ENCODE results near the gene SYT1. TPM values are rescaled to one million over a fixed set of nuclear protein-coding genes. Genes with fewer than 3 reads are reported as not detected.

Gene SYT1
- total RNA-seq, 2 donors from 2014 or later = 1.3 to 1.9 TPM

DNA sequence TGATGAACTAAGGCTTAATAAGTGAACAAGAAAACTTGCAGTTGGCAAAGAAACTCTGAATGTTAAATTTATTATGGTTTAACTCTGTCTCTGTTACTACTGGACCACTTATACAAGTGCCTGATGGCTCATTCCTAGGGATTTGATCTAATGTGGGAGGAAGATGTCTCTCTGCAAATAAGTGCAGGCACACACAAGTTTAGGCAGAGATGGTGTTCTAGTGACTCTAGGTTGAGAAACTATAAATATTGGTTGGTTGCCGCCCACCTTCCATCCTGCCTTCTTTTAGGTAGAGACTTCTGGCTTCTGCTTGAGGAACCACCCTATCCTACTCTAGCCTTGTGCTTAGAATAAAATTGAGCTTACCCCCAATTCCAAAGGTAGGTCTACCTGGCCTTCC is 570.0 kb downstream of the SYT1 start:
- TF ChIP-seq, protein P1, sequence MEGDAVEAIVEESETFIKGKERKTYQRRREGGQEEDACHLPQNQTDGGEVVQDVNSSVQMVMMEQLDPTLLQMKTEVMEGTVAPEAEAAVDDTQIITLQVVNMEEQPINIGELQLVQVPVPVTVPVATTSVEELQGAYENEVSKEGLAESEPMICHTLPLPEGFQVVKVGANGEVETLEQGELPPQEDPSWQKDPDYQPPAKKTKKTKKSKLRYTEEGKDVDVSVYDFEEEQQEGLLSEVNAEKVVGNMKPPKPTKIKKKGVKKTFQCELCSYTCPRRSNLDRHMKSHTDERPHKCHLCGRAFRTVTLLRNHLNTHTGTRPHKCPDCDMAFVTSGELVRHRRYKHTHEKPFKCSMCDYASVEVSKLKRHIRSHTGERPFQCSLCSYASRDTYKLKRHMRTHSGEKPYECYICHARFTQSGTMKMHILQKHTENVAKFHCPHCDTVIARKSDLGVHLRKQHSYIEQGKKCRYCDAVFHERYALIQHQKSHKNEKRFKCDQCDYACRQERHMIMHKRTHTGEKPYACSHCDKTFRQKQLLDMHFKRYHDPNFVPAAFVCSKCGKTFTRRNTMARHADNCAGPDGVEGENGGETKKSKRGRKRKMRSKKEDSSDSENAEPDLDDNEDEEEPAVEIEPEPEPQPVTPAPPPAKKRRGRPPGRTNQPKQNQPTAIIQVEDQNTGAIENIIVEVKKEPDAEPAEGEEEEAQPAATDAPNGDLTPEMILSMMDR (IDR thresholded peaks at IDR 0.05) = no peak
- no peak for DNase-seq (ENCODE audit: low spot score)
- Histone ChIP-seq H3K27me3 (replicated peaks; ENCODE audit: insufficient read depth) (no peaks in the 10 kb centered on the region), H3K9me3 (no peaks in the 10 kb centered on the region), H3K36me3 (no peaks in the 10 kb centered on the region), H3K4me3 (no peak overlapping the region), H3K27ac (no peak overlapping the region), H3K4me1 (ENCODE audit: control insufficient read depth in 1 of 2, low read depth in 2 of 2) (no peaks in the 10 kb centered on the region)
- ATAC-seq (ENCODE audit: insufficient number of reproducible peaks, low FRiP score, low read depth) = no peak

DNA sequence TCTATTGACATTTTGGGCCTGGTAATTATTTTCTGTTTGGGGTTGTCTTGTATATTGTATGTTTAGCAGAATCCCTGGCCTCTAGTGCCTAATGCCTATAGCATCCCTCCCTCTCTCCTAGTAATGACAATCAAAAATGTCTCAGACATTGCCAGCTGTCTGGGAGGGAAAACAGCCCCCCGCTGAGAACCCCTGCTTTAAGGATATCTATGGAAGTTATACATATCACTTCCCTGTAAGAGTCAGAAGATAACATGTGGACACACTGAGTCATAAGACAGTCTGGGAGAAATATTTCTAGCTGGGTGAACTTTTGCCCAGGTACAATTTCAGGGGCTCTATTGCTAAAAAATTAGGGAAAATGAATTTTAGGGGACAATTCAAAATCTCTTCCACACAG is 571.2 kb downstream of the SYT1 start:
- TF ChIP-seq, protein P1 (IDR thresholded peaks at IDR 0.05) = no peak
- ATAC-seq (ENCODE audit: insufficient number of reproducible peaks, low FRiP score, low read depth) (no peak), DNase-seq (ENCODE audit: low spot score) (no peak)
- H3K4me3 ChIP-seq = no peak overlapping the region
- H3K9me3 ChIP-seq = no peaks in the 10 kb centered on the region
- no peak overlapping the region for H3K27ac ChIP-seq
- H3K27me3 ChIP-seq (replicated peaks; ENCODE audit: insufficient read depth) = no peaks in the 10 kb centered on the region
- no peaks in the 10 kb centered on the region for H3K4me1 ChIP-seq (ENCODE audit: control insufficient read depth in 1 of 2, low read depth in 2 of 2)
- H3K36me3 ChIP-seq = no peaks in the 10 kb centered on the region

DNA sequence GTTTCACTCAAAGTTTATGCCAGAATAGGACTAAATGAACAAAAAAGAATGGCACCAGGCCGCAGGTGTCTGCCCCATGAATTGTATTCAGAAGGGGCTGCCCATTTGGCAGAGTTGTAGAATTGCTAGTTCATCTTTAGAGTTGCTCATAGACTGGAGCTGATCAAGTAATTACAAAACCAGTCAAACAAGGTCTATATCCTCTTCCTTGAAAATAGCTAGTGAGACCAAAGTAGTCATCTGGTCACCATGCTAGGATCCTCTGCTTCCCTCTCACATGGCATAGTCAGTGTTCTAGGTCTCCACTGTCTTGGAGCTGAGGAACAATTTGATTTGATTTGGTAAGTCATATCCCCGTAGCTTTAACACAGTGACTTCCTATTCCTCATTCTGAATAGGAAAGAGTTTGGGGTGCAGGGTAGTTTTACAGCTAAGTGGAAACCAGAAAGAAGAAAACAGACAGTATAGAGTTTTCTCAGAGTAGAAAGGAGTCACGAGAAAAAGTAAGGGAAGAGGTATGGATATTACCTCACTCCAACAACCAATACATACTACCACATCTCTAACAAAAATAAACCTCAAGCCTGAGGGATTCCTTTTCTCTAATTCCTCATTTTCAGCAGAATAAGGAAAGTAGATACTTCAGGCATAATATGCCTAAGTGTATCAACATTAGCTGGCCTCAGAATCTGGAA is 574.1 kb downstream of the SYT1 start:
- Histone ChIP-seq H3K27ac (no peak overlapping the region), H3K4me3 (no peak overlapping the region), H3K27me3 (replicated peaks; ENCODE audit: insufficient read depth) (no peaks in the 10 kb centered on the region), H3K36me3 (no peaks in the 10 kb centered on the region), H3K9me3 (no peaks in the 10 kb centered on the region), H3K4me1 (ENCODE audit: control insufficient read depth in 1 of 2, low read depth in 2 of 2) (peaks cover 0 to 17% of the 10 kb centered on the region in 2 donors)
- DNase-seq (ENCODE audit: low spot score) = no peak
- ATAC-seq (ENCODE audit: insufficient number of reproducible peaks, low FRiP score, low read depth) = no peak
- TF ChIP-seq, protein P1 (IDR thresholded peaks at IDR 0.05) = no peak

DNA sequence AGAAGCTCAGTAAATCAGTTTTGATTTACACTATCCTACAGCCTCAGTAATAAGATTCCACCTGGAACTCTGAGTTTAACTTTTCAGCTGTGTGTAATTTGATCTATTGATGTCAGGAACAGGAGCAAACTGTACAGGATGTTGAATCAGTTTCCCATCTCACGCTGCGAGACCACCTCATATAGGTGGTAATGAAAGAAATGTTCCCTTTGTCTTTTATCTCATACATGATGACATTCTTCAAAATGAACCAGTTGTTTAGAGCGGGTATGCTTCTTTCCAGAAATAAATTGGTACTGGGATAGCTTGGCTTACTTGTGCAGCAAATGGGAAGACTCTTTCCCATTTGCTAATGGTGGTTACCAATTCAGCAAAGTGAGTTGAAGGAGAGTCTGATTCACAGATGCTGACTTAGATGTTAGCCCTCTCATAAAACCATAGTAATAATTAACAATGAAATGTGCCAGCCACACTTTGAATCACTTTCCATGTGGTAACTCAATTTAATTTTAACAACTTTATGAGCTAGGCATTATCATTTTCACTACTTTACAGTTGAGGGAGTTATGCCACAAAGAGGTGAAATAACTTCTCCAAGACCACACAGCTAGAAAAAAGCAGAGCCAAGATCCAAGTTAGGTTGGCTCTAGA is 574.7 kb downstream of the SYT1 start:
- Histone ChIP-seq H3K27ac (no peak overlapping the region), H3K9me3 (no peaks in the 10 kb centered on the region), H3K36me3 (no peaks in the 10 kb centered on the region), H3K4me1 (ENCODE audit: control insufficient read depth in 1 of 2, low read depth in 2 of 2) (peaks cover 3 to 21% of the 10 kb centered on the region in 2 donors), H3K27me3 (replicated peaks; ENCODE audit: insufficient read depth) (no peaks in the 10 kb centered on the region), H3K4me3 (no peak overlapping the region)
- DNase-seq (ENCODE audit: low spot score) = no peak
- no peak for ATAC-seq (ENCODE audit: insufficient number of reproducible peaks, low FRiP score, low read depth)
- TF ChIP-seq, protein P1 (IDR thresholded peaks at IDR 0.05) = no peak

DNA sequence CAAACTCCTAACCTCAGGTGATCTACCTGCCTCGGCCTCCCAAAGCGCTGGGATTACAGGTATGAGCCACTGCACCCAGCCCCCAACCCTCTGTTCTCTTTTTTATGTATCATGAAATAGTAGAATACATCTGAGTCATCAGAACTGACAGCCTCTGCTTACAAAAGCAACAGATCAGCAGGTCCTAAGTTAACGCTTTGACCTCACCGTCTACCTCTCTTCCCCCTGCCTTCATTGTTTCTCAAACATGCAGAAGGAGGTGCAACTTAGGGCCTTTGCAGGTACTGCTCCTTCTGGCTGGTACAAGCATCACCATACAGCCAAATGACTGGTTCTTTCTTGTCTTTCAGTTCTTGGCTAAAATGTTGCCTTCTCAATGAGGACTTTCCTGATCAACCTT is 577.0 kb downstream of the SYT1 start:
- Histone ChIP-seq H3K4me3 (no peak overlapping the region), H3K36me3 (no peaks in the 10 kb centered on the region), H3K27ac (no peak overlapping the region), H3K4me1 (ENCODE audit: control insufficient read depth in 1 of 2, low read depth in 2 of 2) (peaks cover 4 to 26% of the 10 kb centered on the region in 2 donors), H3K9me3 (no peaks in the 10 kb centered on the region), H3K27me3 (replicated peaks; ENCODE audit: insufficient read depth) (no peaks in the 10 kb centered on the region)
- no peak for DNase-seq (ENCODE audit: low spot score)
- no peak for ATAC-seq (ENCODE audit: insufficient number of reproducible peaks, low FRiP score, low read depth)
- TF ChIP-seq, protein P1 (IDR thresholded peaks at IDR 0.05) = no peak

Data from thoracic aorta (tissue), 2 donors.